DMS 273 (cell line): Measurements from ENCODE around the gene RBM6.
"Not testable (repeated sequence)": the region's sequence is repeated elsewhere in the genome, so short reads cannot be mapped to it uniquely, and the experiment has no call there.

Source experiments
- DNase-seq: peaks from one replicate; lab custom pipeline; 2025; ENCODE audit not compliant: unreplicated experiment; lab: John Stamatoyannopoulos, UW

The RBM6 gene, protein sequence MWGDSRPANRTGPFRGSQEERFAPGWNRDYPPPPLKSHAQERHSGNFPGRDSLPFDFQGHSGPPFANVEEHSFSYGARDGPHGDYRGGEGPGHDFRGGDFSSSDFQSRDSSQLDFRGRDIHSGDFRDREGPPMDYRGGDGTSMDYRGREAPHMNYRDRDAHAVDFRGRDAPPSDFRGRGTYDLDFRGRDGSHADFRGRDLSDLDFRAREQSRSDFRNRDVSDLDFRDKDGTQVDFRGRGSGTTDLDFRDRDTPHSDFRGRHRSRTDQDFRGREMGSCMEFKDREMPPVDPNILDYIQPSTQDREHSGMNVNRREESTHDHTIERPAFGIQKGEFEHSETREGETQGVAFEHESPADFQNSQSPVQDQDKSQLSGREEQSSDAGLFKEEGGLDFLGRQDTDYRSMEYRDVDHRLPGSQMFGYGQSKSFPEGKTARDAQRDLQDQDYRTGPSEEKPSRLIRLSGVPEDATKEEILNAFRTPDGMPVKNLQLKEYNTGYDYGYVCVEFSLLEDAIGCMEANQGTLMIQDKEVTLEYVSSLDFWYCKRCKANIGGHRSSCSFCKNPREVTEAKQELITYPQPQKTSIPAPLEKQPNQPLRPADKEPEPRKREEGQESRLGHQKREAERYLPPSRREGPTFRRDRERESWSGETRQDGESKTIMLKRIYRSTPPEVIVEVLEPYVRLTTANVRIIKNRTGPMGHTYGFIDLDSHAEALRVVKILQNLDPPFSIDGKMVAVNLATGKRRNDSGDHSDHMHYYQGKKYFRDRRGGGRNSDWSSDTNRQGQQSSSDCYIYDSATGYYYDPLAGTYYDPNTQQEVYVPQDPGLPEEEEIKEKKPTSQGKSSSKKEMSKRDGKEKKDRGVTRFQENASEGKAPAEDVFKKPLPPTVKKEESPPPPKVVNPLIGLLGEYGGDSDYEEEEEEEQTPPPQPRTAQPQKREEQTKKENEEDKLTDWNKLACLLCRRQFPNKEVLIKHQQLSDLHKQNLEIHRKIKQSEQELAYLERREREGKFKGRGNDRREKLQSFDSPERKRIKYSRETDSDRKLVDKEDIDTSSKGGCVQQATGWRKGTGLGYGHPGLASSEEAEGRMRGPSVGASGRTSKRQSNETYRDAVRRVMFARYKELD

GRCh38 chr3:49939858-49940666, at the start of gene RBM6:
Gene RBM6, plus strand, starts transcription at chr3:49940150. Its CDS starts 22,492 bp downstream, at chr3:49962642.
- DNase-seq: peak; percentile 98

- no peak for DNase-seq
These were observed 44.2 kb upstream of the RBM6 start for GRCh38 chr3:49895791-49896190.

DNA sequence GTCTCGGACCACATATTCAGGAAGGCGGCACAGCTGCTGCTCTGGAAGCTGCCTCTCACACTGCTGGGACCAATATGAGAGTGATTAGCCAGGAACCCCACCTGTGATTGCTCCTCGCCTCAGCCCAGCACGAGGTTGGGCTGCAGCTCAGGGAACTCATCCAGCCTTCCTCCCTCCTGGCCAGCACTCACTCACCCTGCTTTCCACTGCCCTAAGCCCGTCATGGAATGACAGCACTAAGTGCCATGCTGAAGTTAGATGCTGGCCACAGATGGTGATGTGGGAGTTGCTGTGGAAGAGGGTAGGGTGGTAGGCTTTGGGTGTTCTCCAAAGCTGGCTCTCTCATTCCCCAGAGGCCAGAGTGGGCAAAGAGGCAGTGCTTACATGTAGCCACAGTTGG, 43.6 kb upstream of the RBM6 start:
- no peak for DNase-seq

- no peak for DNase-seq
These were observed 41.0 kb upstream of the RBM6 start for GRCh38 chr3:49898991-49899390.

DNA sequence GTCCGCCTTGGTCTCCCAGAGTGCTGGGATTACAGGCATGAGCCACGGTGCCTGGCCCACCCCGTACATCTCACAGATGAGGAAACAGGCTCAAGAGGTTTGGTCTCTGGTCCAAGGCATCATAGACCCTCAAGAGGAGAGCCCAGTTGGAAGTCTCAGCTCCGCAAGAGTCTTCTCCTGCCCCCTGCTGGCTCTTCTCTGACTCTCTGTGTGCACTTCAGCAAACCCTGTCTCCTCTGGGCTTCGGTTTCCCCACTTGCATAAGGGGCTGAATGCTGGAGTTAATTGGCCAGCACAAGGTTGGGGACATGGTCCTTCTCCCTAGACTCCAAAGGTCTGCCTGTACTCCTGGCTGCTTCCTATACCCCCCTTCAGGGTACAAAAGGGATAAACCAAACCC, 40.1 kb upstream of the RBM6 start:
- peak; percentile 78 for DNase-seq

GRCh38 chr3:49900491-49901153, 39.3 kb upstream of the RBM6 start:
- no peak for DNase-seq

- DNase-seq: no peak
These were observed 38.3 kb upstream of the RBM6 start for GRCh38 chr3:49901366-49902339.

GRCh38 chr3:49902511-49903345, 37.2 kb upstream of the RBM6 start:
- DNase-seq: no peak

DNA sequence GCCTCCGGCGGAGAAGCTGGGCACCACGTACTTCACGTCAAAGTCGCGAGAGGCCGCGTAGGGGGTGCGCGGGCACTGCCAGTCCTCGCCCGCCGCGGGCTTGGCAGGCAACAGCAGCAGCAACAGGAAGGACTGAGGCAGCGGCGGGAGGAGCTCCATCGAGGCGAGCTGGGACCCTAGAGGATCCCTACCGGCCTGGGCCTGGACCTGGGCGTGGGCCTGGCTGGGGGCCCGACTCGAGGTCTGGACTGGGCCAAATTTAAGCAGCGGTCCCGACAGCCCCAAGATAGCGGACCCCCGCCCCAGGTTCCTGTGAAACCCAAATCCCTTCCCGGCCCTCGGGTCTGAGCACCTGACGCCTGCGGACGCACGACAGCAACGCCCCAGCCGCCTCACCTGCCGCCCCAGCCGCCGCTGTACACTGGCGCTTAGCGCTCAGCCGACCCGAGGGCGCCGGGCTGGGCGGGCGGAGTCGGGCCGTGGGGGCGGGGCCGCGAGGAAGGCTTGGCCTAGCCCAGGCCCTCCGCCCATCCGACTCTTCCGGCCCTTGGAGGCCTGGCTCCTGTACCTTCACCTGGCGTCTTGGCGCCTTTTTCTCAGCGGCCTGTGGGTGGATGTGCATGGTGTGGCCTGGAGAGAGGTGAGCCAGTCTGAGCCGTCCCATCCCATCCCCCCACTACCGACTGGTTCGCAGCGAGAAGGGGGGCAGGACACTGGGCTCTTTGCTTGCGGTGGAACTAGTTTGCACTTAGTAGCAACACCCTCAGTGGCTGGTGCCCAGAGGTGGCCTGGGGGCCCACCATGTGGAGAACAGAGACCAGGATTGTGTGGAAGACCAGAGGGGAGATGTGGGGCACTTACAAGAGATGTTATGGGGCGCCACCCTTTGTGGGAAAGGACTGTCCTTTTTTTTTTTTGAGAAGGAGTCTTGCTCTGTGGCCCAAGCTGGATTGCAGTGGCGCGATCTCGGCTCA, 36.2 kb upstream of the RBM6 start, which contains the start of gene MST1R:
Gene MST1R, minus strand, starts transcription at position 423 of the 974 bp plus-strand sequence. Its CDS starts 264 bp downstream, at position 159.
- no peak for DNase-seq

DNA sequence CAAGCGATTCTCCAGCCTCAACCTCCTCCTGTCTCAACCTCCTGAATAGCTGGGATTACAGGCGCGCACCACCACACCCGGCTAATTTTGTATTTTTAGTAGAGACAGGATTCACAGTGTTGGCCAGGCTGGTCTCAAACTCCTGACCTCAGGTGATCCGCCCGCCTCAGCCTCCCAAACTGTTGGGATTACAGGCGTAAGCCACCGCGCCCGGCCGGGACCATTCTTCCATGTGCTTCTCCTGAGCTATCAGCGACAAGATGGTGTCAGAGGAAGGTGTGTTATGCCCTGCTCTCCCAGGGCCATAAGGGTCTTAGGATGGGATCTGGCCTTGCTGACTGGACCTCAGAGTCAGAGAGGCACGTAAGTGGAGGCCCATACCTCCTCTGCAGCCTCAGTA, 35.5 kb upstream of the RBM6 start:
- not testable (repeated sequence) for DNase-seq

GRCh38 chr3:49906073-49906743, 33.7 kb upstream of the RBM6 start:
- DNase-seq: peak; percentile 75

DNA sequence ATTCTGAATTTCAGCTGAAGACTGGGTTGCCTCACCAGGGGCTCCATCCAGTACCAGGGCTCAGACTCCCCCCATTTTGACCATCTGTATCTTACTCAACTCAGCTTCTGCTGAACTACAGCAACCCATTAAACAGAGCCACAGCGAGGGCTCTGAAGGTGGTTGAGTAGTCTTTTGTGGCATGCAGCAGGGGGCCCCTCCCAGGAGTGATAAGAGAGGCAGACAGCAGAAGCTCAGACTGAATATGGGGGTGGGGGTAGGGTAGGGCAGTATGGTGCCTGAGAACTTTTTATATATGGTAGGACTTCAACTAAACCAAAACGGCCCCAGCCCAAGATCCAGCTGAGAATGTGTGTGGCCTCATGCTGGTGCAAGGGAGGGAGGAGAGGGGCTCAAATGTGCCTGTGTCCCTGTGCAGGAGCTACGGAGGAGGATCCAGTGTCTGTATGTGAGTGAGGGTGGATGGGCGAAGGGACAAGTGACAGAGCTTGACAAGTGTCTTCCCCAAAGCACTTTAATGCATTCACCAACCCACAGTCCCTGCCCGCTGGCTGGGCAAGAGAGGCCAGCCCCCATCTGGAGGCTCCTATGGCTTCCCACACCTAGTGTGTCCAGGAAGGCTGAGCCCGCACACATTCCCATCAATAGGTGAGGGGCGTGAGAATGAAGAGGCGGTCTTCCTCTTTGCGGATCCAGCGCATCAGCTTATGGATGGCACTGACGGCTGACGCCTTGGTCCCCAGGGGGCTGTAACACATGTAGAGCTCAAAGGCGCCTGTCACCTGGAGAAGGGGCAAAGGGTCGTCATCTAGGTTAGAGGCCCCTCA, 31.4 kb upstream of the RBM6 start:
- DNase-seq: no peak

- DNase-seq: no peak
These were observed 29.4 kb upstream of the RBM6 start for GRCh38 chr3:49910409-49911123.

DNA sequence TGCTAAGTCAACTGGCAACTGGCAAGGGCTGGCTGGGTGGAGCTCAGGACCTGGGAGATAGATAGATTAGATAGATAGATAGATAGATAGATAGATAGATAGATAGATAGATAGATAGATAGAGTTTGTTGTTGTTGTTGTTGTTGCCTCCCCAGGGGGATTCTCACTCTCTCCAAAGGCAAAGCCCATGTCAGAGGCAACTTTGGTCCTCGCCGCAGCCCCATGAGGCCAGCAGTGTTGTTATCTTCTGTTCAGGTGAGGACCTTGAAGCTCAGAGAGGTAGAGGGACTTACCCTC, 28.9 kb upstream of the RBM6 start:
- DNase-seq: no peak

DNA sequence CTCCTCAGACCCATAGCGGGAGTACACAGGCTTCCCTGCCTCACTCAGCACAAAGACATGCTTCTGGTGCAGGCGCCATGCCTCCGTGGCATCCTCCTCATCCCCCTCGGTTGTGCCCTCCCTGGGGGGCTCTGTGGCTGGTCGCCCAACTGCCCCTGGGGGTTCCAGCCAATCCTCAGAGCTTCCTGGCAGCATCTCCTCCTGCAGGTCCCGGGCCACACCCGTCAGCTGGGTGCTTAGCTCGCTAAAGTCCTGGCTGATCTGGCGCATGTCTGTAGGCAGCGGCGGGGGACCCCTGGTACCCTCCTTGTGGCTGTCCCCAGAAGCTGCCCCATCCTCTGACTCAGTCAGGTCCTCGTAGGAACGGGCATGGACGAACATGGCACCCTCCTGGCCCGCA, 28.3 kb upstream of the RBM6 start:
- no peak for DNase-seq
